Lower leg skin (tissue), 4 donors: Measurements from ENCODE around the gene OSBPL5. TPM values are rescaled to one million over a fixed set of nuclear protein-coding genes. Genes with fewer than 3 reads are reported as not detected.

Experiments
- DNase-seq, 2 donors: peaks; one replicate each; pipeline ENCODE4 v3.0.0-alpha.2; 2019; ENCODE audit warnings: low spot score in 2 of 2
- H3K4me3 ChIP-seq: fragments of 200-600 bp; sonication (generic); 2 replicates; pipeline ENCODE4 v1.5.1; 2017; ENCODE audit warnings: mild to moderate bottlenecking, low read depth; ENCODE audit not compliant: poor library complexity, severe bottlenecking
- CTCF ChIP-seq, 3 donors: fragments of 450-650 bp; IDR thresholded peaks; one replicate each; pipeline ENCODE4 v1.5.1; 2016; ENCODE audit warnings: antibody characterized with exemption in 3 of 3, mild to moderate bottlenecking in 3 of 3, moderate library complexity in 2 of 3
- POLR2A ChIP-seq, 2 donors: fragments of 450-650 bp; IDR thresholded peaks; one replicate each; pipeline ENCODE4 v1.6.1; 2016 to 2017; ENCODE audit warnings: antibody characterized with exemption in 2 of 2, mild to moderate bottlenecking in 1 of 2, moderate library complexity in 1 of 2
- WGBS, 2 donors: methylation state at CpG; one replicate each; pipeline ENCODE4 v1.1.5; 2018; 5-methylcytosine and 5-hydroxymethylcytosine counted together
- intact Hi-C: fragments of 100-400 bp; cut with DNase I; formaldehyde crosslinking; loops from one replicate; pipeline ENCODE4 v1.15.0; 2023; ENCODE audit warnings: low total_unique reads
- total RNA-seq, 4 donors: library from RNA; depleted of rRNA; stranded (reverse); fragments of >200 nt; gene quantifications; one replicate each; pipeline ENCODE4 v1.1.0, GENCODE V29; 2016

OSBPL5 gene
- total RNA-seq, 4 donors from 2014 or later = 39.0 to 77.4 (median 64.2) TPM

GRCh38 chr11:3095712-3096361 is 69.3 kb downstream of the OSBPL5 start:
- DNase-seq = peak in 1 of 2 donors; percentile 83
- H3K4me3 ChIP-seq = no peak overlapping the region
- intact Hi-C loops = loop anchor here (10.0 kb wide), 1 partner anchor 561 kb away; no protein-coding TSS in a partner anchor
- TF ChIP-seq CTCF (IDR thresholded peaks at IDR 0.05) (no peak), POLR2A (IDR thresholded peaks at IDR 0.05) (no peak)
- WGBS, 2 donors = 34 to 38% methylated on average over 15 of the region's 15 CpGs

GRCh38 chr11:3094223-3094824 is 70.8 kb downstream of the OSBPL5 start:
- WGBS, 2 donors = 77 to 92% methylated on average over 13 to 21 of the region's 21 CpGs

GRCh38 chr11:3093281-3094191 is 71.6 kb downstream of the OSBPL5 start:
- intact Hi-C loops = loop anchor here (5.0 to 10.0 kb wide), 2 partner anchors 56 to 559 kb away; no protein-coding TSS in a partner anchor
- no peak for TF ChIP-seq POLR2A (IDR thresholded peaks at IDR 0.05)
- TF ChIP-seq CTCF (IDR thresholded peaks at IDR 0.05) = no peak
- H3K4me3 ChIP-seq = no peak overlapping the region
- DNase-seq = peak in 1 of 2 donors; percentile 85
- WGBS, 2 donors = 81 to 85% methylated on average over 32 to 34 of the region's 36 CpGs

More at GRCh38 chr11:3094223-3094824, 70.8 kb downstream of the OSBPL5 start:
- peak in 1 of 2 donors; percentile 71 for DNase-seq
- TF ChIP-seq POLR2A (IDR thresholded peaks at IDR 0.05) = no peak
- no peak for TF ChIP-seq CTCF (IDR thresholded peaks at IDR 0.05)
- intact Hi-C loops = loop anchor here (5.0 to 10.0 kb wide), 2 partner anchors 57 to 560 kb away; no protein-coding TSS in a partner anchor
- H3K4me3 ChIP-seq = no peak overlapping the region

GRCh38 chr11:3092603-3093141 is 72.4 kb downstream of the OSBPL5 start:
- WGBS, 2 donors = 83 to 85% methylated on average over 10 to 13 of the region's 15 CpGs
- H3K4me3 ChIP-seq = no peak overlapping the region
- peak in 1 of 2 donors; percentile 84 for DNase-seq
- intact Hi-C loops = loop anchor here (5.0 to 10.0 kb wide), 2 partner anchors 55 to 558 kb away; no protein-coding TSS in a partner anchor
- TF ChIP-seq POLR2A (IDR thresholded peaks at IDR 0.05) (no peak), CTCF (IDR thresholded peaks at IDR 0.05) (no peak)

- intact Hi-C loops = loop anchor here (5.0 to 10.0 kb wide), 2 partner anchors 55 to 557 kb away; no protein-coding TSS in a partner anchor
- peak in 1 of 2 donors; percentile 92 for DNase-seq
- WGBS, 2 donors = 50 to 82% methylated on average over 16 to 24 of the region's 27 CpGs
- peak in 2 of 3 donors; percentile 54 to 75 for TF ChIP-seq CTCF (IDR thresholded peaks at IDR 0.05)
- no peak for TF ChIP-seq POLR2A (IDR thresholded peaks at IDR 0.05)
- H3K4me3 ChIP-seq = no peak overlapping the region
These were observed 73.1 kb downstream of the OSBPL5 start for GRCh38 chr11:3091846-3092602.
